ENCODE results near the gene AQP12B. TPM values are rescaled to one million over a fixed set of nuclear protein-coding genes. Genes with fewer than 3 reads are reported as not detected.

Gene AQP12B
- polyA plus RNA-seq, 1 of the 3 experiments (the other 2 are of a cell fraction): not detected

DNA sequence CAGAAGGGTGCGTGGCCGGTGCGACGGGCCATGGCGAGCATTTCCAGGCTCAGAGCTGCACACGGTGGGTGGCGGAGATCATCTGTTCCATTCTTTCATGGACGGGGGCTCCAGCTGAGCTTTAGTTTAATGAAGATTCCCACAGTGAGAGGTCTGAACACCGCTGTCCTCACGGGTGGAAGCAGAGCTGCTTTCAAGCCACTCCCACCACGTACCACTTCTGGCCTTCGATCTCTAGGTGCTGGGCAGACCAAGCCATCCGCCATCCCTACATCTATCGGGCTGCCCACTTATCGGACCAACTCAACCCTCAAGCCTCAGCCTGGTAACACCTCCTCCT, 38.9 kb downstream of the AQP12B start:
- no peak for DNase-seq
- TF ChIP-seq TAF1 (IDR thresholded peaks at IDR 0.05; ENCODE audit: borderline replicate concordance, low read depth, low read length) (no peak), RCOR1 (IDR thresholded peaks at IDR 0.05; ENCODE audit: low read length) (no peak), ELF1 (IDR thresholded peaks at IDR 0.05) (no peak), RAD21 (IDR thresholded peaks at IDR 0.05; ENCODE audit: low read length) (no peak), FOSL2 (IDR thresholded peaks at IDR 0.05; ENCODE audit: borderline replicate concordance, low read depth) (no peak), MXI1 (IDR thresholded peaks at IDR 0.05; ENCODE audit: low read depth, low read length) (no peak)
- TF ChIP-seq, protein P1, sequence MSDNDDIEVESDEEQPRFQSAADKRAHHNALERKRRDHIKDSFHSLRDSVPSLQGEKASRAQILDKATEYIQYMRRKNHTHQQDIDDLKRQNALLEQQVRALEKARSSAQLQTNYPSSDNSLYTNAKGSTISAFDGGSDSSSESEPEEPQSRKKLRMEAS (IDR thresholded peaks at IDR 0.05; ENCODE audit: low read depth): no peak
- TF ChIP-seq, protein P2, sequence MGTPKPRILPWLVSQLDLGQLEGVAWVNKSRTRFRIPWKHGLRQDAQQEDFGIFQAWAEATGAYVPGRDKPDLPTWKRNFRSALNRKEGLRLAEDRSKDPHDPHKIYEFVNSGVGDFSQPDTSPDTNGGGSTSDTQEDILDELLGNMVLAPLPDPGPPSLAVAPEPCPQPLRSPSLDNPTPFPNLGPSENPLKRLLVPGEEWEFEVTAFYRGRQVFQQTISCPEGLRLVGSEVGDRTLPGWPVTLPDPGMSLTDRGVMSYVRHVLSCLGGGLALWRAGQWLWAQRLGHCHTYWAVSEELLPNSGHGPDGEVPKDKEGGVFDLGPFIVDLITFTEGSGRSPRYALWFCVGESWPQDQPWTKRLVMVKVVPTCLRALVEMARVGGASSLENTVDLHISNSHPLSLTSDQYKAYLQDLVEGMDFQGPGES (IDR thresholded peaks at IDR 0.05; ENCODE audit: low read depth, low read length): no peak
- TF ChIP-seq, protein P3, sequence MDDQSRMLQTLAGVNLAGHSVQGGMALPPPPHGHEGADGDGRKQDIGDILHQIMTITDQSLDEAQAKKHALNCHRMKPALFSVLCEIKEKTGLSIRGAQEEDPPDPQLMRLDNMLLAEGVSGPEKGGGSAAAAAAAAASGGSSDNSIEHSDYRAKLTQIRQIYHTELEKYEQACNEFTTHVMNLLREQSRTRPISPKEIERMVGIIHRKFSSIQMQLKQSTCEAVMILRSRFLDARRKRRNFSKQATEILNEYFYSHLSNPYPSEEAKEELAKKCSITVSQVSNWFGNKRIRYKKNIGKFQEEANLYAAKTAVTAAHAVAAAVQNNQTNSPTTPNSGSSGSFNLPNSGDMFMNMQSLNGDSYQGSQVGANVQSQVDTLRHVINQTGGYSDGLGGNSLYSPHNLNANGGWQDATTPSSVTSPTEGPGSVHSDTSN (IDR thresholded peaks at IDR 0.05): no peak
- H3K27ac ChIP-seq (ENCODE audit: low read depth in 2 of 2, low read length in 1 of 2): no peak overlapping the region
- no peaks in the 10 kb centered on the region for H3K9me3 ChIP-seq
- POLR2A ChIA-PET: no interaction called here
- H3K4me3 ChIP-seq (ENCODE audit: low read depth in 2 of 2, low read length in 1 of 2): no peak overlapping the region
- no peak overlapping the region for H3K4me2 ChIP-seq
- H3K36me3 ChIP-seq (replicated peaks in 1 of 2; ENCODE audit: control insufficient read depth in 1 of 2, insufficient read depth in 2 of 2, low read length in 1 of 2): no peaks in the 10 kb centered on the region
- H4K20me1 ChIP-seq (ENCODE audit: insufficient read depth): no peaks in the 10 kb centered on the region
- no peaks in the 10 kb centered on the region for H3K9me2 ChIP-seq
- no peaks in the 10 kb centered on the region; the same call in 1 of the 2 replicates for H3K27me3 ChIP-seq (ENCODE audit: insufficient read depth)
- CTCF ChIA-PET: interaction anchor here (1.1 to 1.2 kb wide), 2 partner anchors 24 to 197 kb away, joined by 3 to 5 read pairs; no protein-coding TSS in a partner anchor
- 69% methylated on average over 11 of the region's 15 CpGs for WGBS (ENCODE audit: low lambda C conversion rate)
- H3F3A ChIP-seq (replicated peaks; ENCODE audit: insufficient read depth): no peaks in the 10 kb centered on the region
- H3K79me2 ChIP-seq (ENCODE audit: insufficient read depth): no peaks in the 10 kb centered on the region
- H3K9ac ChIP-seq: no peak overlapping the region
- H3K4me1 ChIP-seq (ENCODE audit: control insufficient read depth in 1 of 2, insufficient read depth in 2 of 2, low read depth in 1 of 2, low read length in 1 of 2): no peaks in the 10 kb centered on the region; a peak in 1 of 4 replicates
- H2AFZ ChIP-seq (ENCODE audit: low read depth): no peak overlapping the region

DNA sequence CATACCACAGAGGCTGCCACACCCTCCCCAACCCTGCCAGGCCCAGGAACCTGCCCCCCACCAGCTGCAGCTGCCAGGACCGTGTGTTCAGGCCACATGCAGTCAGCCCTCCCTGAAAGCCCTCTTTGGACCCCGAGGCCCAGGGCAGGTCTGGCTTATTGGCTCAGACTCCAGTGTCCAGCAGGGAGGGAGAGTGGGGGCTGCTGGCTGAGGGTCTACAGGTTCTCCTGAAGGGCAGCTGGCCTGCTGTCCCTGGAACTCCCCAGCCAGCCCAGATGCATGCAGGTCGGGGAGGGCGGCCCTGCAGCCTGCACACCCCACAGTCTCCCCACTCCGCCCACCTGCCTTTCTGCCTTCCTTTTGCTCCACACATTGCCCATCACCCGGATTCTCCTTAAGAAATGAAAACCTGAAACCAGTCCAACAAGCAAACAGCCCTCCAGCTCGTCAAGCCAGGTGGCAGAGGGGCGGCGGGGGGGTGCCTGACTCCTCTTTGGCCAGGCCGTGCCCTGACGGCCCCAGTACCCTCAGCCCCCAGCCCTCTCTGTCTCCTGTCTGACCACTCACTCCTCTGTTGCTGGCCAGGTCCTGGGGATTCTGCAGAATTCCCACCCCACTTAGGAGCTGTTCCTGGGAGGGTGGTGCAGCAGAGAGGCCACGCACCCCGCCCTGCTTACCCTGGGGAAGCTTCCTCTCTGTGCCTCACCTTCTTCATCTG, 39.4 kb downstream of the AQP12B start:
- 44% methylated on average over 11 of the region's 13 CpGs for WGBS (ENCODE audit: low lambda C conversion rate)
- no peak overlapping the region for H3K9ac ChIP-seq
- TF ChIP-seq RCOR1 (IDR thresholded peaks at IDR 0.05; ENCODE audit: low read length): no peak
- TF ChIP-seq FOXM1 (IDR thresholded peaks at IDR 0.05; ENCODE audit: low read depth): no peak
- TF ChIP-seq GATA2 (CRISPR knock-in tag; IDR thresholded peaks at IDR 0.05): no peak
- TF ChIP-seq, protein P4, sequence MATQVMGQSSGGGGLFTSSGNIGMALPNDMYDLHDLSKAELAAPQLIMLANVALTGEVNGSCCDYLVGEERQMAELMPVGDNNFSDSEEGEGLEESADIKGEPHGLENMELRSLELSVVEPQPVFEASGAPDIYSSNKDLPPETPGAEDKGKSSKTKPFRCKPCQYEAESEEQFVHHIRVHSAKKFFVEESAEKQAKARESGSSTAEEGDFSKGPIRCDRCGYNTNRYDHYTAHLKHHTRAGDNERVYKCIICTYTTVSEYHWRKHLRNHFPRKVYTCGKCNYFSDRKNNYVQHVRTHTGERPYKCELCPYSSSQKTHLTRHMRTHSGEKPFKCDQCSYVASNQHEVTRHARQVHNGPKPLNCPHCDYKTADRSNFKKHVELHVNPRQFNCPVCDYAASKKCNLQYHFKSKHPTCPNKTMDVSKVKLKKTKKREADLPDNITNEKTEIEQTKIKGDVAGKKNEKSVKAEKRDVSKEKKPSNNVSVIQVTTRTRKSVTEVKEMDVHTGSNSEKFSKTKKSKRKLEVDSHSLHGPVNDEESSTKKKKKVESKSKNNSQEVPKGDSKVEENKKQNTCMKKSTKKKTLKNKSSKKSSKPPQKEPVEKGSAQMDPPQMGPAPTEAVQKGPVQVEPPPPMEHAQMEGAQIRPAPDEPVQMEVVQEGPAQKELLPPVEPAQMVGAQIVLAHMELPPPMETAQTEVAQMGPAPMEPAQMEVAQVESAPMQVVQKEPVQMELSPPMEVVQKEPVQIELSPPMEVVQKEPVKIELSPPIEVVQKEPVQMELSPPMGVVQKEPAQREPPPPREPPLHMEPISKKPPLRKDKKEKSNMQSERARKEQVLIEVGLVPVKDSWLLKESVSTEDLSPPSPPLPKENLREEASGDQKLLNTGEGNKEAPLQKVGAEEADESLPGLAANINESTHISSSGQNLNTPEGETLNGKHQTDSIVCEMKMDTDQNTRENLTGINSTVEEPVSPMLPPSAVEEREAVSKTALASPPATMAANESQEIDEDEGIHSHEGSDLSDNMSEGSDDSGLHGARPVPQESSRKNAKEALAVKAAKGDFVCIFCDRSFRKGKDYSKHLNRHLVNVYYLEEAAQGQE (IDR thresholded peaks at IDR 0.05; ENCODE audit: low read depth, low read length): no peak
- TF ChIP-seq POLR2AphosphoS5 (IDR thresholded peaks at IDR 0.05; ENCODE audit: low read depth, low read length): no peak
- TF ChIP-seq TAF1 (IDR thresholded peaks at IDR 0.05; ENCODE audit: borderline replicate concordance, low read depth, low read length): no peak
- TF ChIP-seq ELF1 (IDR thresholded peaks at IDR 0.05): no peak
- TF ChIP-seq CHD2 (IDR thresholded peaks at IDR 0.05; ENCODE audit: low read length, partially characterized antibody): no peak
- TF ChIP-seq, protein P5, sequence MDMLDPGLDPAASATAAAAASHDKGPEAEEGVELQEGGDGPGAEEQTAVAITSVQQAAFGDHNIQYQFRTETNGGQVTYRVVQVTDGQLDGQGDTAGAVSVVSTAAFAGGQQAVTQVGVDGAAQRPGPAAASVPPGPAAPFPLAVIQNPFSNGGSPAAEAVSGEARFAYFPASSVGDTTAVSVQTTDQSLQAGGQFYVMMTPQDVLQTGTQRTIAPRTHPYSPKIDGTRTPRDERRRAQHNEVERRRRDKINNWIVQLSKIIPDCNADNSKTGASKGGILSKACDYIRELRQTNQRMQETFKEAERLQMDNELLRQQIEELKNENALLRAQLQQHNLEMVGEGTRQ (IDR thresholded peaks at IDR 0.05; ENCODE audit: borderline replicate concordance, low read depth, low read length): no peak
- TF ChIP-seq TEAD4 (IDR thresholded peaks at IDR 0.05; ENCODE audit: borderline replicate concordance, insufficient read depth): no peak
- TF ChIP-seq MXI1 (IDR thresholded peaks at IDR 0.05; ENCODE audit: low read depth, low read length): no peak
- TF ChIP-seq MEF2A (IDR thresholded peaks at IDR 0.05; ENCODE audit: borderline replicate concordance, low read depth): no peak
- TF ChIP-seq FOSL2 (IDR thresholded peaks at IDR 0.05; ENCODE audit: borderline replicate concordance, low read depth): no peak
- TF ChIP-seq YY1 (IDR thresholded peaks at IDR 0.05; ENCODE audit: low read depth): no peak
- no peak for TF ChIP-seq SIN3A (IDR thresholded peaks at IDR 0.05; ENCODE audit: borderline replicate concordance, low read depth, low read length)

More for the DNA sequence above, 39.4 kb downstream of the AQP12B start:
- Histone ChIP-seq H3K4me2 (no peak overlapping the region), H2AFZ (ENCODE audit: low read depth) (no peak overlapping the region), H3K9me2 (no peaks in the 10 kb centered on the region), H3K4me1 (ENCODE audit: control insufficient read depth in 1 of 2, insufficient read depth in 2 of 2, low read depth in 1 of 2, low read length in 1 of 2) (no peaks in the 10 kb centered on the region; a peak in 1 of 4 replicates), H3F3A (replicated peaks; ENCODE audit: insufficient read depth) (no peaks in the 10 kb centered on the region), H3K27me3 (ENCODE audit: insufficient read depth) (no peaks in the 10 kb centered on the region), H4K20me1 (ENCODE audit: insufficient read depth) (no peaks in the 10 kb centered on the region), H3K9me3 (no peaks in the 10 kb centered on the region), H3K4me3 (ENCODE audit: low read depth in 2 of 2, low read length in 1 of 2) (no peak overlapping the region), H3K36me3 (replicated peaks in 1 of 2; ENCODE audit: control insufficient read depth in 1 of 2, insufficient read depth in 2 of 2, low read length in 1 of 2) (no peaks in the 10 kb centered on the region), H3K27ac (ENCODE audit: low read depth in 2 of 2, low read length in 1 of 2) (no peak overlapping the region), H3K79me2 (ENCODE audit: insufficient read depth) (no peaks in the 10 kb centered on the region)
- ChIA-PET CTCF (interaction anchor here (1.1 to 1.2 kb wide), 2 partner anchors 25 to 197 kb away, joined by 3 to 5 read pairs; no protein-coding TSS in a partner anchor), POLR2A (no interaction called here)
- peak; percentile 36 for DNase-seq

All from SK-N-SH (cell line).